ENCODE measurements around the gene FBXO36. TPM values are rescaled to one million over a fixed set of nuclear protein-coding genes. Genes with fewer than 3 reads are reported as not detected.

FBXO36 gene
- total and polyA plus RNA-seq, 2 experiments from 2014 or later: 5.3 to 6.3 TPM

GRCh38 chr2:229943171-229943570 lies 20.9 kb downstream of the FBXO36 start:
- TF ChIP-seq EZH2phosphoT487 (IDR thresholded peaks at IDR 0.05; ENCODE audit: insufficient read depth, low read depth) (no peak), EZH2 (IDR thresholded peaks at IDR 0.05; ENCODE audit: insufficient read depth, poor library complexity, severe bottlenecking) (no peak)
- no peak for DNase-seq
- Histone ChIP-seq H3K27ac (no peak overlapping the region), H3K9me2 (ENCODE audit: insufficient read depth) (no peaks in the 10 kb centered on the region), H3K79me2 (ENCODE audit: insufficient read depth) (no peaks in the 10 kb centered on the region), H3K4me2 (ENCODE audit: unreplicated experiment) (no peak overlapping the region), H3K4me3 (no peak overlapping the region), H3K36me3 (ENCODE audit: low read depth) (no peaks in the 10 kb centered on the region), H2AFZ (no peak overlapping the region), H3K9ac (no peak overlapping the region), H3F3A (ENCODE audit: insufficient read depth) (no peaks in the 10 kb centered on the region), H4K20me1 (ENCODE audit: insufficient read depth) (no peaks in the 10 kb centered on the region), H3K9me3 (ENCODE audit: low read depth) (no peaks in the 10 kb centered on the region), H3K4me1 (ENCODE audit: insufficient read depth) (no peaks in the 10 kb centered on the region), H3K27me3 (replicated peaks; ENCODE audit: insufficient read depth) (no peaks in the 10 kb centered on the region)
- in situ Hi-C loops (cut with MboI): no loop called here
- WGBS, 2 experiments (ENCODE audit: low coverage in 1 of 2, low lambda C conversion rate in 2 of 2, missing lambda C conversion rate in 2 of 2): 91 to 100% methylated on average over 2 of the region's 2 CpGs

GRCh38 chr2:229943770-229944449 lies 21.6 kb downstream of the FBXO36 start:
- no peaks in the 10 kb centered on the region for H3K4me1 ChIP-seq (ENCODE audit: insufficient read depth)
- no peak overlapping the region for H3K9ac ChIP-seq
- H3K27me3 ChIP-seq (replicated peaks; ENCODE audit: insufficient read depth): no peaks in the 10 kb centered on the region
- no peak overlapping the region for H2AFZ ChIP-seq
- 88 to 93% methylated on average over 5 of the region's 5 CpGs for WGBS, 2 experiments (ENCODE audit: low coverage in 1 of 2, low lambda C conversion rate in 2 of 2, missing lambda C conversion rate in 2 of 2)
- H3K4me3 ChIP-seq: no peak overlapping the region
- in situ Hi-C loops (cut with MboI): no loop called here
- H3K9me2 ChIP-seq (ENCODE audit: insufficient read depth): no peaks in the 10 kb centered on the region
- no peaks in the 10 kb centered on the region for H3K36me3 ChIP-seq (ENCODE audit: low read depth)
- H4K20me1 ChIP-seq (ENCODE audit: insufficient read depth): no peaks in the 10 kb centered on the region
- H3K9me3 ChIP-seq (ENCODE audit: low read depth): no peaks in the 10 kb centered on the region
- no peaks in the 10 kb centered on the region for H3F3A ChIP-seq (ENCODE audit: insufficient read depth)
- H3K79me2 ChIP-seq (ENCODE audit: insufficient read depth): no peaks in the 10 kb centered on the region
- TF ChIP-seq EZH2 (IDR thresholded peaks at IDR 0.05; ENCODE audit: insufficient read depth, poor library complexity, severe bottlenecking): no peak
- no peak for TF ChIP-seq EZH2phosphoT487 (IDR thresholded peaks at IDR 0.05; ENCODE audit: insufficient read depth, low read depth)
- no peak overlapping the region for H3K27ac ChIP-seq
- H3K4me2 ChIP-seq (ENCODE audit: unreplicated experiment): no peak overlapping the region
- no peak for DNase-seq

GRCh38 chr2:229945975-229946374 lies 23.7 kb downstream of the FBXO36 start:
- H3K79me2 ChIP-seq (ENCODE audit: insufficient read depth): no peaks in the 10 kb centered on the region
- no peak overlapping the region for H2AFZ ChIP-seq
- no peaks in the 10 kb centered on the region for H3F3A ChIP-seq (ENCODE audit: insufficient read depth)
- WGBS, 2 experiments (ENCODE audit: low coverage in 1 of 2, low lambda C conversion rate in 2 of 2, missing lambda C conversion rate in 2 of 2): 94 to 98% methylated on average over 7 to 8 of the region's 8 CpGs
- in situ Hi-C loops (cut with MboI): no loop called here
- TF ChIP-seq EZH2phosphoT487 (IDR thresholded peaks at IDR 0.05; ENCODE audit: insufficient read depth, low read depth) (no peak), EZH2 (IDR thresholded peaks at IDR 0.05; ENCODE audit: insufficient read depth, poor library complexity, severe bottlenecking) (no peak)
- no peak for DNase-seq
- H3K36me3 ChIP-seq (ENCODE audit: low read depth): no peaks in the 10 kb centered on the region
- H3K27me3 ChIP-seq (replicated peaks; ENCODE audit: insufficient read depth): no peaks in the 10 kb centered on the region
- H3K9ac ChIP-seq: no peak overlapping the region
- H3K4me3 ChIP-seq: no peak overlapping the region
- H3K4me2 ChIP-seq (ENCODE audit: unreplicated experiment): no peak overlapping the region
- no peaks in the 10 kb centered on the region for H4K20me1 ChIP-seq (ENCODE audit: insufficient read depth)
- H3K27ac ChIP-seq: no peak overlapping the region
- H3K4me1 ChIP-seq (ENCODE audit: insufficient read depth): no peaks in the 10 kb centered on the region
- no peaks in the 10 kb centered on the region for H3K9me3 ChIP-seq (ENCODE audit: low read depth)
- no peaks in the 10 kb centered on the region for H3K9me2 ChIP-seq (ENCODE audit: insufficient read depth)

GRCh38 chr2:229947544-229947943 lies 25.2 kb downstream of the FBXO36 start:
- no peaks in the 10 kb centered on the region for H3K27me3 ChIP-seq (replicated peaks; ENCODE audit: insufficient read depth)
- 91 to 94% methylated on average over 1 of the region's 1 CpG for WGBS, 2 experiments (ENCODE audit: low coverage in 1 of 2, low lambda C conversion rate in 2 of 2, missing lambda C conversion rate in 2 of 2)
- no peak for DNase-seq
- H3K9ac ChIP-seq: no peak overlapping the region
- in situ Hi-C loops (cut with MboI): no loop called here
- H3K27ac ChIP-seq: no peak overlapping the region
- no peaks in the 10 kb centered on the region for H3F3A ChIP-seq (ENCODE audit: insufficient read depth)
- H3K9me2 ChIP-seq (ENCODE audit: insufficient read depth): no peaks in the 10 kb centered on the region
- no peaks in the 10 kb centered on the region for H3K9me3 ChIP-seq (ENCODE audit: low read depth)
- no peaks in the 10 kb centered on the region for H3K36me3 ChIP-seq (ENCODE audit: low read depth)
- no peak overlapping the region for H2AFZ ChIP-seq
- H3K4me2 ChIP-seq (ENCODE audit: unreplicated experiment): no peak overlapping the region
- H3K4me3 ChIP-seq: no peak overlapping the region
- no peak for TF ChIP-seq EZH2 (IDR thresholded peaks at IDR 0.05; ENCODE audit: insufficient read depth, poor library complexity, severe bottlenecking)
- TF ChIP-seq EZH2phosphoT487 (IDR thresholded peaks at IDR 0.05; ENCODE audit: insufficient read depth, low read depth): no peak
- H3K79me2 ChIP-seq (ENCODE audit: insufficient read depth): no peaks in the 10 kb centered on the region
- H3K4me1 ChIP-seq (ENCODE audit: insufficient read depth): no peaks in the 10 kb centered on the region
- no peaks in the 10 kb centered on the region for H4K20me1 ChIP-seq (ENCODE audit: insufficient read depth)

Measured in GM23248 (cell line).